Measurements from ENCODE around the gene SMYD5. TPM values are rescaled to one million over a fixed set of nuclear protein-coding genes. Genes with fewer than 3 reads are reported as not detected.

SMYD5 gene
- total RNA-seq, 3 donors from 2014 or later = 14.1 to 21.6 (median 18.3) TPM

GRCh38 chr2:73264783-73265182, 50.7 kb downstream of the SMYD5 start:
- Histone ChIP-seq H3K4me1 (peaks cover 0 to 5% of the 10 kb centered on the region in 2 donors), H3K9me3 (no peaks in the 10 kb centered on the region), H3K27ac (no peak overlapping the region), H3K27me3 (no peaks in the 10 kb centered on the region), H3K4me3 (no peak overlapping the region), H3K36me3 (no peaks in the 10 kb centered on the region)
- TF ChIP-seq POLR2AphosphoS5 (IDR thresholded peaks at IDR 0.05) = no peak
- no peak for TF ChIP-seq CTCF (IDR thresholded peaks at IDR 0.05)
- no peak for TF ChIP-seq POLR2A (IDR thresholded peaks at IDR 0.05)
- intact Hi-C loops (cut with DNase I; ENCODE audit: low total_unique reads) = no loop called here
- DNase-seq (ENCODE audit: low spot score in 2 of 2) = no peak

- no peak for DNase-seq (ENCODE audit: low spot score in 2 of 2)
- TF ChIP-seq POLR2AphosphoS5 (IDR thresholded peaks at IDR 0.05) = no peak
- no peak for TF ChIP-seq POLR2A (IDR thresholded peaks at IDR 0.05)
- no peak for TF ChIP-seq CTCF (IDR thresholded peaks at IDR 0.05)
- no peak overlapping the region for H3K4me3 ChIP-seq
- no peaks in the 10 kb centered on the region for H3K27me3 ChIP-seq
- no peaks in the 10 kb centered on the region for H3K9me3 ChIP-seq
- peaks cover 0 to 5% of the 10 kb centered on the region in 2 donors for H3K4me1 ChIP-seq
- H3K36me3 ChIP-seq = no peaks in the 10 kb centered on the region
- H3K27ac ChIP-seq = no peak overlapping the region
- intact Hi-C loops (cut with DNase I; ENCODE audit: low total_unique reads) = no loop called here
These were observed 51.4 kb downstream of the SMYD5 start for GRCh38 chr2:73265298-73266060.

GRCh38 chr2:73266061-73266901, 52.2 kb downstream of the SMYD5 start:
- H3K36me3 ChIP-seq = no peaks in the 10 kb centered on the region
- H3K9me3 ChIP-seq = no peaks in the 10 kb centered on the region
- no peaks in the 10 kb centered on the region for H3K27me3 ChIP-seq
- H3K4me1 ChIP-seq = peaks cover 0 to 5% of the 10 kb centered on the region in 2 donors
- intact Hi-C loops (cut with DNase I; ENCODE audit: low total_unique reads) = no loop called here
- no peak for DNase-seq (ENCODE audit: low spot score in 2 of 2)
- H3K4me3 ChIP-seq = no peak overlapping the region
- H3K27ac ChIP-seq = no peak overlapping the region
- TF ChIP-seq POLR2AphosphoS5 (IDR thresholded peaks at IDR 0.05) (no peak), POLR2A (IDR thresholded peaks at IDR 0.05) (no peak), CTCF (IDR thresholded peaks at IDR 0.05) (no peak)

- TF ChIP-seq CTCF (IDR thresholded peaks at IDR 0.05) = no peak
- TF ChIP-seq POLR2AphosphoS5 (IDR thresholded peaks at IDR 0.05) = no peak
- no peak for TF ChIP-seq POLR2A (IDR thresholded peaks at IDR 0.05)
- Histone ChIP-seq H3K27me3 (no peaks in the 10 kb centered on the region), H3K4me3 (no peak overlapping the region), H3K36me3 (no peaks in the 10 kb centered on the region), H3K4me1 (peaks cover 0 to 5% of the 10 kb centered on the region in 2 donors), H3K9me3 (no peaks in the 10 kb centered on the region), H3K27ac (no peak overlapping the region)
- no peak for DNase-seq (ENCODE audit: low spot score in 2 of 2)
- intact Hi-C loops (cut with DNase I; ENCODE audit: low total_unique reads) = loop anchor here (1.0 kb wide), 1 partner anchor 20 kb away; no protein-coding TSS in a partner anchor
These were observed 53.0 kb downstream of the SMYD5 start for GRCh38 chr2:73267008-73267407.

Measured in breast epithelium (tissue), 4 donors.